GM18867 (cell line): Measurements from ENCODE around the gene SCAMP1.
"Not testable (repeated sequence)": the region's sequence is repeated elsewhere in the genome, so short reads cannot be mapped to it uniquely, and the experiment has no call there.

ENCODE experiments used
- ATAC-seq: cut with Tn5 transposase; IDR thresholded peaks from one replicate; pipeline ENCODE4 v1.9.1; 2021; ENCODE audit warnings: mild to moderate bottlenecking, moderate library complexity; ENCODE audit not compliant: unreplicated experiment

SCAMP1 gene

DNA sequence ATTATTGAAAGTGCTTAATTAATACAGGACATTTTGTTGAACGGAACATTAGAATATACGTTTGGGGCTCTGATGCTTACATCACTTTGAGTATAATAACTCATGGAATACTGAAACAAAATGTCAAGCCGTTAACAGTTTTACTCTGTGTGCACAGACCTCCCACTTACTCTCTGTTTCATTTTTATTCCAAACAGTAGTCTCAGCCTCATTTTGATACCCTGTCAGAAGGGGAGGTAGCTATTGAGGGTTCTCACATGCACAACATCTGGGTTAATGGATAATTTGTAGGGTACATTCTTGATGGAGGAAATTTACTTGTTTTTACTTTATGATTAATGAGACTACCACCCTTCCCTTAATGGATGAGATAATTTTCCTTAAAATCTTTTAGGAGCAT lies 59.0 kb downstream of the SCAMP1 start:
- ATAC-seq, result no peak

DNA sequence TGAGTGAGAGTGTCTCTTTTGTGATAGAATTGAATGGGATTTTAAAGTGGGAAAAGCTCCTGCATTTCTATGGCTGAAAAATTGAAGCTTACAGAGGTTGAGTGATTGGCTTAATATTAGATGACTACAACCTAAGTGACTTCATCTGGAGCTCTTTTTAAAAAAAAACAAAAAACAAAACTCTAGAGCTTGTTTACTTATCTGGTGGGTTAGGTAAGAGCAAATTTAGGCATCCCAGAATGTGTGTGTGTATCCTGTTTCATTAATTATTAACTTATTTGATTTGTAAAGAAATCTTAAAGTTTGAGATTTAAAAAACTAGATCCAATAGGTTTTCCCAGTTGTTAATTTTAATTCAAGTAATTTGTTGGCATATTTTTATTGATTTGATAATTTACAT lies 60.1 kb downstream of the SCAMP1 start:
- ATAC-seq, result no peak

DNA sequence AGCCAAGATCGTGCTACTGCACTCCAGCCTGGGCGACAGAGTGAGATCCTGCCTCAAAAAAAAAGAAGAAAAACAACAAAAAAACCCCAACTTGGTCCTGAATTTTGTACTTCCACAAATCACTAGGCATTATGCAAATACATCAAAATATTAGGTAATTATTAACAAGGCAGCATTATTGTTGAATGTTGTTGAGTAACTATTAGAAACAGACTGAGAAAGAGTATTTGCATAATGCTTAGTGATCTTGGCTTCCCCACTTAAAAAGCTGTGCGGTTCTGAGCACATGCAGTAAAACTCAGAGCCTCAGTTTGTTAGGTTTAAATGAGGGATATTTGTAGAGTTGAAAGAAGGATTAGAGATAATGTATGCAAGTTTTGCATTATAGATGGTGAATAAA lies 64.2 kb downstream of the SCAMP1 start:
- no peak for ATAC-seq

DNA sequence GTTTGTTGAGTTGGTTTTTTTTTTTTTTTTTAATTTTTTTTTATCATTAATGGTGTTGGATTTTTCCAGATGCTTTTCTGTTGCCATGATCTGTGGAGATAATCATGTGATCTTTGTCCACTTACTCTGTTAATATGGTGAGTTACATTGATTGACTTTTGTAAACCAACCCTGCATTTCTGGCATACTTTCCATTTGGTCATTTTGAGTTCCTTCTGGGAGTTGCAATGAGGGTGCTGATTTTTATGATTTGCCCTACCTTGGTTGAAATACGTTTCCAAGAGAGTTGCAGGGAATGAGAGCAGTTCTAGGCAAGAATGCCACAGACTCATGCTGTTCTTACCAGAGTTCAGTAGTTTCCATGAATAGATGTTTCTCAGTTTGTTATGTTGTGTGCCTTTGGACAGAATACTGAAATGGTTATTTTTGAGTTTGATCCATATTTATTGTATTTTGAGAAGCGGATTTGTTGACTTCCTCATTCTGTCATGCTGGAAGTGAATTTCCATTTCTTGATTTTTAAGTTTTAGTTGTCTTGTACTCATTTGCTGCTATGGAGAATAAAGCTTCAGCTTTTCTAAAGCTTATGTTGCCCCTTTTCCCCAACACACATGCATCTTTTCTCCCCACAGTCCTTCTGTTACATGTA lies 69.0 kb downstream of the SCAMP1 start:
- ATAC-seq, result no peak

DNA sequence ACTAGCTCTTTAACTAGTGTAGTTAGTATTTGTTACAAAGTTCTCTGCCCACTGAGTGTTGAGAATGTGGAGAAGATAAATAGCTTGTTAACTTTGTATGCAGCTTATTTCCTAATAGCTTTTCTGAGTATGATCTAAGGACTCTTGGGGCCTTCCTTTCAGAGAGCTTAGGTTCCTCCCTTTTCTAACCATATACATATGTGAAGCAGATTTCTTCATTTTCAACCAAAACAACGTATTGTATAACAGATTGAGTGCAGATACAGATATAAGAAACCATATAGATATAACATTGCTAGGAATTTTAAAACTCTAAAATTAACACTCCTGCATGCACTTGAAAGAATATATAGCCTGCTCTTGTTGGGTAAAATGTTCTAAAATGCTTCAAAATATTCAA lies 70.4 kb downstream of the SCAMP1 start:
- no peak for ATAC-seq

DNA sequence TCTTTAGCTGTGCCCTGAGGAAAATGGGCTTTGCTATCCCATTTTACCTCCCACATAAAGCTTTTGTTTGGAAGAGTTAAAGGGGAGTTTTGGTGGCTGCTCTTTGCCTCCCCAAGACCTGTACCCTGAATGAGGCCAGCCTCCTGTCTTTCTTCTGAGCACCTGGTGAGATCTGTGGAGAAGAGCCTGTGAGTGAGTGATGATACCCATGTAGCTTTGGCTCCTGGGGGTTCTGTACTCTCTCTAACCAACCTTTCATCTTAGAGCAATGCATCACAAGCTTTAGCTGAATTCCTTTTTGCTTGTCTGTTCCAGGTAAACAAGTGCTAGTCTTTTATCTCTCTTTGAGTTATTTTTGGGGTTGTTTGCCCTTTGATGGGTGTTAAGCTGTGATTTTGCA lies 73.6 kb downstream of the SCAMP1 start:
- no peak for ATAC-seq

DNA sequence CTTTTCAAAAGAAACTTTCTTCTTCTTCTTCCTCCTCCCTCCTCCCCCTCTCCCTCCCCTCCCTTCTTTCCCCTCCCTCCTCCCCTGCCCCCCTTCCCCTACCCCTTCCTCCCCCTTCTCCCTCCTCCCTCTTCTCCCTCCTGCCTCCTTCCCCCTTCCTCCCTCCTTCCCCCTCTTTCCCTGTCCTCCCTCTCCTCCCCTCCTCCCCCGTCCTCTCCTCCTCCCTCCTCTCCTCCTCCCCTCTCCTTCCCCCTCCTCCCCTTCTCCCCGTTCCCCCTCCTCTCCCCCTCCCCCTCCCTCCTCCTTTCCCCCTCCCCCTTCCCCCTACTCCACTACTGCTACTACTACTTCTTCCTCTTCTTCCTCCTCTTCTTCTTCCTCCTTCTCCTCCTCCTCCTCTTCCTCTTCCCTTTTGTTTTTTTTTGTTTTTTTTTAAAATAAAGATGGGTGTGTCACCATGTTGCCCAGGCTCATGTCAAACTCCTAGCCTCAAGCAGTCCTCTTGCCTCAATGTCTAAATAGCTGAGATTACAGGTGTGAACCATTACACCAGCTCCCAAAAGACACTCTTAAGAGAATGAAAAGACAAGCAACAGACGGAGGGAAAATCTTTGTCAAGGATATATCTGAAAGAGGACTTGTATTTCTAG lies 87.5 kb downstream of the SCAMP1 start:
- ATAC-seq, result no peak

DNA sequence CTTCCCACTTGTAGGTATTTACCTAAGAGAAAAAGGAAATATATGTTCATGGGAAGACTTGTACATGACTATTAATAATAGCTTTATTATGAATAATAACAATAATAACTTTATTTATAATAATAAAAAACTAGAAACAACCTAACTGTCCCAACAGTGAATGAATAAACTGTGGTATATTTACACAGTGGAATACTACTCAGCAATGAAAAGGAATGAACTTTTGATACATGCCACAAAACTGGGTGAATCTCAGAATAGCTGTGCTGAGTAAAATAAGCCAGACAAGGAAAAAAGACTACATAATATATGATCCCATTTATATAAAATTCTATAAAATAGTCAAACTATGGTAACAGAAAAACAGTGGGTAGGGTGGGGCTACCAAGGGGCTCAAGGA lies 88.7 kb downstream of the SCAMP1 start:
- no peak for ATAC-seq

DNA sequence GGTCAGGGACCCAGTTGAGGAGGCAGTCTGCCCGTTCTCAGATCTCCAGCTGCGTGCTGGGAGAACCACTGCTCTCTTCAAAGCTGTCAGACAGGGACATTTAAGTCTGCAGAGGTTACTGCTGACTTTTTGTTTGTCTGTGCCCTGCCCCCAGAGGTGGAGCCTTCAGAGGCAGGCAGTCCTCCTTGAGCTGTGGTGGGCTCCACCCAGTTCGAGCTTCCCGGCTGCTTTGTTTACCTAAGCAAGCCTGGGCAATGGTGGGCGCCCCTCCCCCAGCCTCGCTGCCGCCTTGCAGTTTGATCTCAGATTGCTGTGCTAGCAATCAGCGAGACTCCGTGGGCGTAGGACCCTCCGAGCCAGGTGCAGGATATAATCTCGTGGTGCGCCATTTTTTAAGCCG lies 97.1 kb downstream of the SCAMP1 start:
- ATAC-seq, result not testable (repeated sequence)

DNA sequence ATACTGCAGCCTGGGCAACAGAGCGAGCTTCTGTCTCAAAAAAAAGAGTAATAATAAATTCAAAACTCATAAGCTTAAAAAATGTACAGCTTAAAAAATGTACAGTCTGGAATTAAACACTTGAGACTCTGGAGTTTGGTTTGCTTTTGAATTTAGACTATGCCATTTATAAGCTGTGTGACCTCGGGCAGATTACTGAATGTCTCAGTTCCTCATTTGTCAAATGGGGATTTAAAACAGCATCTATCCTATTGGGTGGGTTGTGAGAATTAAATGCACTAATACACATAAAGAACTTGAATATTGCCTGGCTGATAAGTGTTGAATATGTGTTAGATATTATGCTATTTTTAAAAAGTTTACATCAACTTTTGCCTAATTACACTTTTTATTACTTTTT lies 98.4 kb downstream of the SCAMP1 start:
- no peak for ATAC-seq

DNA sequence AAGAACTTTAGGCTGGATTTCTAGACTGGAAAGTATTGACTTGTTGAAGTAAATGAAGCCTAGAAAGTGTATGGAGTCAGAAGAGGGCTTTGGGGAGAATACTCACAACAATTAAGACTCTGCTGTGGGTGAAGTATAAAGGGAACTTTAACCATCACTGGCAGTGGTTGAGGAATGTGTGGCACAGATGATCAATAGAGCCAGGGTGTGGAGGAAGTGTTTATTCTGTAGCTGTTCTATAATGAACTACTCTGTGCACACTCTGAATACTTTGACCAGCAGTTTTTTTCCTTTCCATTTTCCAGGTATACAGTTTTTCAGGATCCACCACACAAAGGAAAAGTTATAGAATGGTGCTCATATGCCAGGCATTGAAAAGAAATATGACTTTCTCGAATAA lies 106.7 kb downstream of the SCAMP1 start:
- ATAC-seq, result no peak

DNA sequence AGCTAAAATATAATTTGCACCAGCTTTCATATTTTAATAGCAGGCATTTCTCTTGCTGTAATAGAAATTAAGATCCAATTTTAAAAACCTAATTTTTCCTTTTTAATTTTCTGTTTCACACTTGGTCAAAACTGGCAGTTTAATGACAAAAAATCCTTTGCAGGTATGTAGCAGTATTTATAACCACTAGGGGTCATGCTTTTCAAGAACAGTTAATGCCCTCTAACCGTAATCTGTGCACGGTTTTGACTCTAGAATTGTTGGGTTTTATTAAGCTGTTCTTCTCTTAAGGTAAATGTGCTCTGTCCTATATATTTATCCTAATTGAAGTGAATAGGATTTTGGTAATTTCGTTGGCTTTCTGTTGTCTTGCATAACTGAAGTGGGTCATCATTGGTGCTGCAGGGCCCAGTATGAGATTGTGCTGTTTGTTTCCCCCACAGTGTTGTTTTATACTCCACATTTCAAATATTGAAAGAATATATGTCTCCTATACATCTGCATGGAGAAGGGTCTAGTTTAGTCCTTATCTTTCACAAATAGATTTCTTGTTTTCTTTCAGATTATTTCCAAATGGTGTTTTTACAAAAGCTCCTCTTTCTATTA lies 107.4 kb downstream of the SCAMP1 start:
- ATAC-seq, result peak; percentile 45

DNA sequence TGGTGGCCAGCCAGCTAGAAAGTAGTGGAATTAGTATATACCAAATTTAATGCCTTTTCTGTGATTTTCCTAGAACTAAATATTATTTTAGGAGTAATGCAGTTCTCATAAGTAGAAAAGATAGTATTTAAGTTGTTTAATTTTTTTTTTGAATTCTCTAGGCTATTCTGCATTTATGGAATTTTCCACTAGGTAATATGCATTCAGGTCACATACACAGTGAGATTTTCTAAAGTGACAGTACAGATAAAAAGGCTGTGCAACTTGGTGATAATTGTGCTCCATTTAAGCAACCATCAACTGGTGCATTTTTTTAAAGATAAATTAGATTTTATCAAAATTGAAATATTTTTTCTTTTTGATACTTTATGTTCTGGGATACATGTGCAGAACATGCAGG lies 111.5 kb downstream of the SCAMP1 start:
- ATAC-seq, result no peak

DNA sequence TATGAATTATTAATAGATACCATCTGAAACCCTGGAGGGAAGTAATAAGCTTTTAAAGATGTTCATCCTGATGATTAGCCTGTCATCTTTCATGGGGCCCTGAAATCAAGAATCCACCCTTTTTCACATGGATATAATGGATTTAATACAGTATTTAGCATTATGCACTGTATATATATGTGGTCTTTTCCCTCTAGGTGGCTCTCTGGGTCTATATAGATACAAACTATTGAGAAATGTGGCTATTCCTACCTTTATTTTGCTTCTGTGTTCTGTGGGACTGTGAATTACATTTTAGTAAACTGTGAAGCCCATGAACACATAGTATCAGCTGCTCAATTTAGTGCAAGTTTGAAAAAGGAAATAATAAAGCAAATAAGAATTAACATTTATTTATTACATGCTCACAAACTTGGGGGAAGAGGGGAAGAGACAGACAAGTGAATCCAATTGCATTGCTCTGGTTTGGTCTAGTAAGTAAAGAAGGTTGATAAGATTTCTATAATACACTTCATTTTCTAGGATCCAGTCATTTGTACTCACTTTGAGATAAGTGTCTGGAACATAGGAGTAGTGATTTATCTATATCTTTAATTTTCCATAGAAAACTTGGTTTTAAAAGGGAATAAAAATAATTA lies 112.2 kb downstream of the SCAMP1 start:
- no peak for ATAC-seq

DNA sequence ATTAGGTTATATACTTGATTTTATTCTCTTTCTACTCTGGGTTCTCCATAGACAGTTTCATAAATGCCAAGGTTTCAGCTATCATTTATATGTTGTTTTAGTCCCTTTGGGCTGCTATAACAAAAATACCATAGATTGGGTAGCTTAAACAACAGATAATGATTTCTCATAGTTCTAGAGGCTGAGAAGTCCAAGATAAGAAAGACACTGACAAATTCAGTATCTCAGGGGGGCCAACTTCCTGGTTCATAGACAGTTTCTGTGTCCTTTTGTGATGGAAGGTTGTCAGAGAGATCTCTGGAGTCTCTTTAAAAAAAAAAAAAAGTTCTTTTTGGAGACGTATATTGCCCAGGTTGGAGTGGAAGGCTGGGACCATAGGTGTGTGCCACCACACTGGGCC lies 113.3 kb downstream of the SCAMP1 start:
- ATAC-seq, result no peak

DNA sequence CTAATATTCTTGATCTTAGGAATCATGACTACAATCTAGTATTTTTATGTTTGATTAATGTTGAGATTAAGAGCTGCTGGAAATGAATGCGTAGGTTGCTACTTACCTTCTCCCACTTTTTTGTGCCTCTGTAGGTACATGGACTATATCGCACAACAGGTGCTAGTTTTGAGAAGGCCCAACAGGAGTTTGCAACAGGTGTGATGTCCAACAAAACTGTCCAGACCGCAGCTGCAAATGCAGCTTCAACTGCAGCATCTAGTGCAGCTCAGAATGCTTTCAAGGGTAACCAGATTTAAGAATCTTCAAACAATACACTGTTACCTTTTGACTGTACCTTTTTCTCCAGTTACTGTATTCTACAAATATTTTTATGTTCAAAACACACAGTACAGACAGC lies 115.0 kb downstream of the SCAMP1 start:
- no peak for ATAC-seq

DNA sequence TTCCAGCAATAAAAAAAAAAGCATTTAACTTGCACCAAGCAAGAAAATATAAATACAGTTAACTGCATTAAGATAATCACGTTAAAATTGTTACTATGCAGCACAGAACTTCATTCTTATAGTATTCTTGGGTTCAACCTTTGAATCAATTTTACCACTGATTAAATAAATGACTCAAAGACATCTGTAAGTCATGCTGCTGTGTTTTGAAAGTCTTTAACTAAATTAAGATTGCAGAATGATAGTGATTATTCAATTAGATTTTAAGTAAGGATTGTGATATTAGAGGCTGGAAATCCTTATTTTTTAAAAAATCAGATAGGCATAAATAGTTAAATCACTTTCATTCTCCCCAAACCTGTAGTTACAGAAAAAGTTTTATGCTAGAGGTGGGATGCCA lies 116.4 kb downstream of the SCAMP1 start:
- no peak for ATAC-seq

DNA sequence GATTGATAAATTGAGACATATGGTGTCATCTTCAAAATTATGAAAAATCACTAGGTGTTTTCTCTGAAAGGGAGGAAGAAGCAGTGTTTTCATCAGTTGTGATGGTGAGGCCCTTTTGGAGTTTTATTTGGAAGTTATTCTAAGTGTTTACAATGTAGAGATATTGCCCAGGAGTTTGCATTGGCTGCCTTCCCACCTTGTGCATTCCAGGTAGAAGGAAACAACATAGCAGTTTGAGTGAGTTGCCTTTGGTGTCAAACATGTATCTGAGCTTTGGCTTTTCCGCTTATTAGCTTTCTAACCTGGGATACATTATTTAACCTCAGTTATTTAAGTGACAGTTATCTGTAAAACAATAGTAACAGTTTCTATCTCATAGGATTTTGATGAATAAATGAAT lies 122.5 kb downstream of the SCAMP1 start:
- no peak for ATAC-seq

DNA sequence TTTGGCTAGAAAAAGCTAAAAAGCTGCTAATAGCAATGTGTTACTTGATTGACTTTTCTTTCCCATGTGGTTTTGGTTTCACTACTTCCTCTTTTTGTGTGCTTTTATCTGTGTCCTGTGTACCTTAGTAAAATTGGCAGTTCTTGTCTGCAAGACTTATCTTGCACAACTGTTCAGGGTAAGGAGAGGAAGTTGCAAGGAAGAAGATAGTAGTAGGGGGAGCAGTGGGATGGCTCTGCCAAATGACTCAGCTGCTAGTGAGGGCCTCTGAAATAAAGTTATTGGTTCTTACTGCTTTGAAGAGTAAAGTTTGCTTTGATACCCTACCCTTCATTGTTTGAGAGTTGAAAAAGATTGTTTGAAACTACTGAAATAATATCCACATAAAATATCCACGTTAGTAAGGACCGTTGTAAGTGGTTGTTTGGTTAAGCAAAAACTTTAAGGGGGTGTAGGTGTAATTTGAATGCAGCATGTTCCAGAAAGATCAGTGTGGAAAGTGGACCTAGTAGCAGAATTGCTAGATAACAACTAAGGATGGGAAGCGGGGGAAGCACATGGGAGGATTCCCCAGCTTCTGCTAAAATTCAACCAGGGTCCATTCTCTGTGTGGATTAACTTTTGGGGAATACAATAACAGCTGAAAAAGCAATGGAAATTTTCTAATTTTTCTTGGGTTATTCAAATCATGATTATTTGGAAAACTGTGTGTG lies 123.5 kb downstream of the SCAMP1 start:
- ATAC-seq, result peak; percentile 87

DNA sequence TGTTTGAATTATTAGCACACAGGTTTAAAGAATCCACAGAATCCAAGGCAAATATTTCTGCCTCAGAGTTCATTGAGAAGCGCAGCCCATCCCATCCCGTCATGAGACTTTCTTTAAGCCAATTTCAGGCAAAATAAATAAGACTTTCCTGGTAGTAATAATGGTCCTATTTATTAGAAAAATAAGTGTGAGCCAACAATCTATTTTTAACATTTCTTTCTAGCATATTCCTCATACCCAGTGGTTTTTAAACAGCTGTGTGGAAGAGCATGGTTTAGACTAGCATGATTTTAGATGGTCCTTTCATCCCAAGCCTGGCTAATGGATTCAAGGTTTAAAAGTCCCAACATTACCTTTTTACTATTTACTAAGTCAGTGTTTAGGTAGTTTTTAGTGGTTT lies 125.8 kb downstream of the SCAMP1 start:
- ATAC-seq, result no peak

DNA sequence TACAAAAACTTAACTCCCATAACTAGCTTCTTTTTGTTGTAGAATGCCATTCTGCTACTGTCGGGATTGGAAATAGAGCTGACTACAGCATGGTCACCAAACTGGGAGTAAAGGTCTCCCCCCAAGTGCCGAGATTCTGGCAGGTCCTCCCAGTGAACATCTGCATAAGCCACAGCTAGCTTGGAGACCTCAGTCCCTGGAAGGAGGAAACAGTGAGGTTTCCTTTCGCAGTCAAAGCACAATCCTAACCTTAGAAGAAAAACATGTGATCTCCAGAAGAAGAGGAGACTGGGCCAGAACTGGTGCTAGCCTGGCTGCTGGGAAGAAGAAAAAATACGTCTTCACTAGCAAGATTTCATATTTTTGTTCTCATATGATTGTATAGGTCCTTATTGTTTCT lies 127.4 kb downstream of the SCAMP1 start:
- no peak for ATAC-seq
